GM21515 (cell line): ENCODE results near the gene CRNKL1.

Experiments
- ATAC-seq: cut with Tn5 transposase; IDR thresholded peaks from one replicate; pipeline ENCODE4 v1.9.1; 2021; ENCODE audit not compliant: unreplicated experiment

Gene CRNKL1

DNA sequence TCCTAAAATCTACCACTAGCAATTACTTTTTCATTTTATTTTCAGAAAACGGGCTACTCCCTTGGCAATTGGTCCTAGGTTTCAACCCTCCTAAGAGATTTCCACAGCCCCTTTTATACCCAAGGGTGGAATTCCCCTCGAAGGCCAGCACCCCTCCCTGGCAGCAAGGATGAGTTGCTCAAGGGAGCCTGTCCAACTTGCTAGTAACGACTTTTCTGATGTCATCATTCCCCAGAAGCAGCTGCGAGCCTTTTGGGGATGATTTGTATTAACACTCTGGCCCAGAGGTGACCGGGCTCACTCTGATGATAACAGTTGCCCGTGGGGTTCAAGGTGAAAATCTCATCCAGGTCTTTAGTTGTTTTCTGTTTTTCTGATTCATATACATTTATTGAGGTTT is 65.8 kb downstream of the CRNKL1 start:
- no peak for ATAC-seq
